T-cell (primary cell): ENCODE results near the gene RGS17. TPM values are rescaled to one million over a fixed set of nuclear protein-coding genes. Genes with fewer than 3 reads are reported as not detected.

ENCODE experiments used
- ATAC-seq, 4 experiments: fragments of 200-7000 bp in 3 of 4; fragments of 150-1000 bp in 1 of 4; cut with Tn5 transposase; replicated peaks in 1 of 4; 1 replicate in 3 of 4; 2 replicates in 1 of 4; pipeline ENCODE4 v1.10.0; 2021; ENCODE audit warnings: moderate library complexity in 3 of 4, mild to moderate bottlenecking in 2 of 4, moderate number of reproducible peaks in 1 of 4
- CTCF ChIA-PET, 2 donors: fragments of 300-600 bp; sonication (Branson Sonifier 250); formaldehyde crosslinking; loops; one replicate each; lab custom pipeline; 2022; ENCODE audit warnings: antibody characterized with exemption in 2 of 2; lab: Charles Lee
- POLR2A ChIA-PET, 2 donors: fragments of 300-600 bp; sonication (Branson Sonifier 250); formaldehyde crosslinking; loops; one replicate each; lab custom pipeline; 2022; ENCODE audit warnings: antibody characterized with exemption in 2 of 2; lab: Charles Lee
- DNase-seq, 35 experiments: peaks; one replicate each; pipeline versions ENCODE4 v3.0.0 to v3.0.0-alpha.2; 2013 to 2023
- H3K27ac ChIP-seq: one replicate; pipeline ENCODE4 v1.5.1; 2013; ENCODE audit warnings: low read length
- H3K27me3 ChIP-seq, 2 experiments: replicated peaks in 1 of 2; 1 replicate in 1 of 2; 2 replicates in 1 of 2; pipeline versions ENCODE4 v1.6.1 to v1.7.0; 2013; ENCODE audit warnings: low read length in 1 of 2, mixed read lengths in 1 of 2; ENCODE audit not compliant: control insufficient read depth in 2 of 2, insufficient read depth in 2 of 2; ENCODE audit errors: extremely low read depth in 1 of 2
- H3K36me3 ChIP-seq, 2 donors: 1 replicate in 1 of 2; 2 replicates in 1 of 2; pipeline versions ENCODE4 v1.6.1 to v1.7.0; 2013; ENCODE audit warnings: low read length in 1 of 2; ENCODE audit not compliant: control insufficient read depth in 2 of 2, insufficient read depth in 1 of 2; ENCODE audit errors: extremely low read depth in 1 of 2
- H3K4me1 ChIP-seq, 2 experiments: 1 replicate in 1 of 2; 2 replicates in 1 of 2; pipeline versions ENCODE4 v1.6.1 to v1.7.0; 2013; ENCODE audit warnings: low read length in 2 of 2, mixed read lengths in 1 of 2; ENCODE audit not compliant: insufficient read depth in 2 of 2, control insufficient read depth in 1 of 2; ENCODE audit errors: extremely low read depth in 1 of 2
- H3K4me3 ChIP-seq, 2 donors: 1 replicate in 1 of 2; 2 replicates in 1 of 2; pipeline versions ENCODE4 v1.5.1 to v1.7.0; 2013; ENCODE audit warnings: mild to moderate bottlenecking in 2 of 2, low read length in 1 of 2, moderate library complexity in 1 of 2; ENCODE audit not compliant: control insufficient read depth in 1 of 2; ENCODE audit errors: extremely low read depth in 1 of 2
- H3K9me3 ChIP-seq: 2 replicates; pipeline ENCODE4 v1.7.0; 2013
- H3K27ac Mint-ChIP-seq, 2 donors: one replicate each; pipeline ENCODE4 v1.8.0; 2020 to 2021; ENCODE audit warnings: mild to moderate bottlenecking in 2 of 2, mixed read lengths in 2 of 2
- H3K27me3 Mint-ChIP-seq, 2 donors: one replicate each; pipeline ENCODE4 v1.8.0; 2021 to 2022; ENCODE audit warnings: mixed read lengths in 2 of 2
- H3K36me3 Mint-ChIP-seq: one replicate; pipeline ENCODE4 v1.8.0; 2021; ENCODE audit warnings: mixed read lengths
- H3K4me1 Mint-ChIP-seq, 3 donors: one replicate each; pipeline ENCODE4 v1.8.0; 2020 to 2022; ENCODE audit warnings: mixed read lengths in 3 of 3, mild to moderate bottlenecking in 1 of 3
- H3K4me3 Mint-ChIP-seq, 3 donors: one replicate each; pipeline ENCODE4 v1.8.0; 2020 to 2022; ENCODE audit warnings: mild to moderate bottlenecking in 3 of 3, mixed read lengths in 3 of 3, moderate library complexity in 3 of 3
- H3K9me3 Mint-ChIP-seq, 3 donors: one replicate each; pipeline ENCODE4 v1.8.0; 2020 to 2022; ENCODE audit warnings: mixed read lengths in 3 of 3
- WGBS: methylation state at CpG from one replicate; pipeline ENCODE4 v1.1.5; 2013; ENCODE audit warnings: missing lambda C conversion rate; ENCODE audit not compliant: insufficient coverage; 5-methylcytosine and 5-hydroxymethylcytosine counted together
- total RNA-seq, 35 experiments: library from RNA in 6 of 35; stranded (reverse) in 6 of 35; fragments of 120-200 nt in 1 of 35; gene quantifications; one replicate each; pipeline versions ENCODE4 v1.2.1 to v1.2.4 and lab custom pipeline; 2013 to 2026

Gene RGS17
- total RNA-seq, 5 donors from 2014 or later (not counting 1 experiment from before 2014, with no cell fraction given) = 0.09 to 0.30 TPM; not detected in 3

DNA sequence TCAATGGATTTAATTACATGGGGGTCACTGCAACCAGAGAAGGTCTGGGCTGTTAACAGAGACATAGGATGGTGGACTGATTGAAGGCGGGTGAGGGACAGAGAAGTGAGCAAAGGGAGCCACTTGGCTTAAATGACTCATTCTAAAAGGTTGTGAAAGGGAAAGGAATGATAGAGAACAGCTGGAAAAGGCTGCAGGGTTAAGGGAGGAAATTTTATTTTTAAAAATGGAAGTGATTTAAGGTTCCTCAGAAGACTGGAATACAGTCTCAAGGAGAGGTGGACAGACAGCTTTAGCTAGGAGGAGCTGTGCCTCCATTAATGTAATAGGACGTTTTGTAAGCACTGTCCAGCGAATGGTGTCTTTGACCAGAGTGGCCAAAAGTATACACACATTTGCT is 46.7 kb downstream of the RGS17 start:
- Histone ChIP-seq H3K27me3 (no peaks in the 10 kb centered on the region), H3K4me1 (no peaks in the 10 kb centered on the region), H3K4me3 (no peak overlapping the region), H3K27ac (no peak overlapping the region), H3K36me3 (no peaks in the 10 kb centered on the region), H3K9me3 (no peaks in the 10 kb centered on the region)
- DNase-seq = no peak
- no peak for ATAC-seq
- Mint-ChIP-seq H3K4me3 (no peak overlapping the region), H3K27me3 (peaks cover 11 to 38% of the 10 kb centered on the region in 2 donors), H3K27ac (no peak overlapping the region), H3K36me3 (no peaks in the 10 kb centered on the region), H3K4me1 (no peaks in the 10 kb centered on the region), H3K9me3 (no peaks in the 10 kb centered on the region)
- CTCF ChIA-PET = no interaction called here
- 86% methylated on average over 2 of the region's 3 CpGs for WGBS
- POLR2A ChIA-PET = no interaction called here

DNA sequence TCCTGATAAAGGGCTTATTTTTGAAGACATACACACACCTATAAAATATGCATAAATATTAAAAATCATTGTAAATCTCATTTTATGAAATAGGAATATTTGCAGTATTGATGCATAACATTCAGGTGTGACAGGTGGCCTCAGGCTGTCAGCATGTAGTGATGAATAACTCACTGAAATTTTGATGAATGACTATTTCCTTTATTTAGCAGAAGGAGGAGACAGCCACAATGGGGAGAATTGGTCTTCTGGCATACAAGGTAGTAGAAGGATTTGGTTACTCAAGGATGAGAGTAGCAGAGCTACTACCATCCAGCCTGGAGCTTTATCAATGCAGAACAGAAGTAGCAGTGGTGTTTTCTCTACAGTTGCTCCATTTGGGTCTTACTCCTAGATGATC is 47.2 kb downstream of the RGS17 start:
- POLR2A ChIA-PET = no interaction called here
- Mint-ChIP-seq H3K4me3 (no peak overlapping the region), H3K36me3 (no peaks in the 10 kb centered on the region), H3K27me3 (peaks cover 11 to 38% of the 10 kb centered on the region in 2 donors), H3K27ac (no peak overlapping the region), H3K4me1 (no peaks in the 10 kb centered on the region), H3K9me3 (no peaks in the 10 kb centered on the region)
- DNase-seq (no peak), ATAC-seq (no peak)
- Histone ChIP-seq H3K27ac (no peak overlapping the region), H3K4me1 (no peaks in the 10 kb centered on the region), H3K27me3 (no peaks in the 10 kb centered on the region), H3K9me3 (no peaks in the 10 kb centered on the region), H3K4me3 (no peak overlapping the region), H3K36me3 (no peaks in the 10 kb centered on the region)
- CTCF ChIA-PET = no interaction called here

DNA sequence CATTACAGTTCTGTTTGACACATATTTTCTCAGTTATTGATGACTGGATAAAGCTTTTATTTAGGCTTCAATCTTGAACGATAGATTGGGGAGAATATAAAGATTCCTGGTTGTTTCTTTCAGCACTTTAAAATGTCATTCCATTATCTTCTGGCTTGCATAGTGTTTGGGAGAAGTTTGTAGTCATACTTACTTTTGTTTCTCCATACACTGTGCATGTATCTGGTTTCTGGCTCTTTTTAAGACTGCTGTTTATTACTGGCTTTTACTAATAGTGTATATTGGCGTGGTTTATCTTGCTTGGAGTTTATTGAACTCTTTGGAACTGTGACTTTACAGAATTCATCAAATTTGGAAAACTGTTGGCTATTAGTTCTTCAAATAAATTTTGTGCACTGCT is 49.2 kb downstream of the RGS17 start:
- no peak overlapping the region for H3K27ac ChIP-seq
- Mint-ChIP-seq H3K4me1 (no peaks in the 10 kb centered on the region), H3K27ac (no peak overlapping the region), H3K36me3 (no peaks in the 10 kb centered on the region), H3K4me3 (no peak overlapping the region), H3K9me3 (no peaks in the 10 kb centered on the region), H3K27me3 (peaks cover 11 to 36% of the 10 kb centered on the region in 2 donors)
- DNase-seq (no peak), ATAC-seq (no peak)
- no peaks in the 10 kb centered on the region for H3K36me3 ChIP-seq
- H3K4me1 ChIP-seq = no peaks in the 10 kb centered on the region
- CTCF ChIA-PET = no interaction called here
- POLR2A ChIA-PET = no interaction called here
- H3K9me3 ChIP-seq = no peaks in the 10 kb centered on the region
- 80% methylated on average over 1 of the region's 2 CpGs for WGBS
- H3K27me3 ChIP-seq = no peaks in the 10 kb centered on the region
- H3K4me3 ChIP-seq = no peak overlapping the region

DNA sequence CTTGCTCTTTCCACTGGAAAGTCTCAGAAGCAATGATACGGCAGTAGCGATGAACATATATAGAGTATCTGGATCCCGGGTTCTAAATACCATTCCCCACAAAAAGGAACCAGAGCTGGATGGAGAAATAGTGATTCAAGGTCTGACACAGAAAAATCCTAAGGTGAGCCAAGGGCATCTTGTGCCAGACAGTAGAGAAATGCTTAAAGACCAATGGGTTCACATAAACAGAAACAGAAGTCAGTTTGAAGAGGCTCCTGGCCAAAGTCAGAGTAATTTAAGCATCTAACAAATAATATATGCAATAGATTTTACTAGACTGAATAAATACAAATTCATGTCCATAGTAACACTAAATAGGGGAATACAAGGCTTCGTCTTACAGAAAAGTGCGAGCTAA is 54.7 kb downstream of the RGS17 start:
- Mint-ChIP-seq H3K9me3 (no peaks in the 10 kb centered on the region), H3K4me1 (no peaks in the 10 kb centered on the region), H3K4me3 (no peak overlapping the region), H3K27ac (no peak overlapping the region), H3K36me3 (no peaks in the 10 kb centered on the region), H3K27me3 (peaks cover 2 to 18% of the 10 kb centered on the region in 2 donors)
- H3K4me1 ChIP-seq = no peaks in the 10 kb centered on the region
- WGBS = no CpG with 5 or more reads among the region's 5 CpGs
- DNase-seq (no peak), ATAC-seq (no peak)
- CTCF ChIA-PET = no interaction called here
- H3K36me3 ChIP-seq = no peaks in the 10 kb centered on the region
- no peak overlapping the region for H3K27ac ChIP-seq
- no peaks in the 10 kb centered on the region for H3K27me3 ChIP-seq
- no peaks in the 10 kb centered on the region for H3K9me3 ChIP-seq
- POLR2A ChIA-PET = no interaction called here
- no peak overlapping the region for H3K4me3 ChIP-seq

DNA sequence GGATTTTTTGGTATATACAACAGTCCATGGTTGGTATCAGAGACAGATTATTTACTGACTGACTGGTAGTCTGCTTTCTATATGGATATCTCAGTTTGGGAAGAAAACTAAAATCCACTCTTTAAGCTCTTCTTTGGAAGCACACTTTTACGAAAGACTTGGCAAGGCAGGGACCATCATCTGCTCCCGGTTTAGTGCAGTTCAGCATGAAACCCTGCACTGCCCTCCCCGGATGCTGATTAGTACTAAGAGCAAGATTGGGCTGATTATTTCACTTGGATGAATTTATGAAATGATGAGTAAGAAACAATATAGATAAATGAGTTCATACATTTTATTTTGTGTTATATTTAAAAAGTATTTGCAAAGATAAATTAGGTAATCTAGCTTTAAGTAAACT is 56.3 kb downstream of the RGS17 start:
- WGBS = 90% methylated on average over 2 of the region's 3 CpGs
- H3K27me3 ChIP-seq = no peaks in the 10 kb centered on the region

DNA sequence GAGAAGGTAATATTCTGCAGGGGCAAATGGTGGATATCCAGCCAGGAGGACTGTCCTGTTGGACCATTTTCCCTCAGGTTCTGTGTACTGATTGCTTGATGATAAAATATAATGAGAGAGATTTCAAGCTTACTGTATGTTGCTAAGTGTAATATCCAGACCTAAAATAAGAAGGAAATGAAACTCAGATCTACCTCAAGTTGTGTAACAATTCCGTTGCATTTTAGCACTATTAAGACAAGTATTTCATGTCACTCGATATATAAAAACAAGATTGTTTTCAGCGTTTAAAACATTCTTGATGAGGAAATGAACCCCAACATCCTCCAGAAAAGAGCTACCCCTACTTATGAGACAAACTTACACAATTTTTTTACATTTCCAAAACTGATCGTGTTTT is 57.2 kb downstream of the RGS17 start:
- no peaks in the 10 kb centered on the region for H3K4me1 ChIP-seq
- 80% methylated on average over 1 of the region's 4 CpGs for WGBS
- Mint-ChIP-seq H3K4me1 (no peaks in the 10 kb centered on the region), H3K4me3 (no peak overlapping the region), H3K27ac (no peak overlapping the region), H3K9me3 (no peaks in the 10 kb centered on the region), H3K27me3 (peaks cover 0 to 13% of the 10 kb centered on the region in 2 donors), H3K36me3 (no peaks in the 10 kb centered on the region)
- no peak overlapping the region for H3K4me3 ChIP-seq
- no peaks in the 10 kb centered on the region for H3K9me3 ChIP-seq
- no peak overlapping the region for H3K27ac ChIP-seq
- DNase-seq (no peak), ATAC-seq (no peak)
- H3K36me3 ChIP-seq = no peaks in the 10 kb centered on the region
- CTCF ChIA-PET = no interaction called here
- H3K27me3 ChIP-seq = no peaks in the 10 kb centered on the region
- POLR2A ChIA-PET = no interaction called here

More for the DNA sequence above, 56.3 kb downstream of the RGS17 start:
- Mint-ChIP-seq H3K27me3 (peaks cover 0 to 13% of the 10 kb centered on the region in 2 donors), H3K4me3 (no peak overlapping the region), H3K4me1 (no peaks in the 10 kb centered on the region), H3K36me3 (no peaks in the 10 kb centered on the region), H3K27ac (no peak overlapping the region), H3K9me3 (no peaks in the 10 kb centered on the region)
- DNase-seq (no peak), ATAC-seq (no peak)
- no peak overlapping the region for H3K4me3 ChIP-seq
- ChIA-PET CTCF (no interaction called here), POLR2A (no interaction called here)
- H3K27ac ChIP-seq = no peak overlapping the region
- no peaks in the 10 kb centered on the region for H3K9me3 ChIP-seq
- no peaks in the 10 kb centered on the region for H3K4me1 ChIP-seq
- no peaks in the 10 kb centered on the region for H3K36me3 ChIP-seq

DNA sequence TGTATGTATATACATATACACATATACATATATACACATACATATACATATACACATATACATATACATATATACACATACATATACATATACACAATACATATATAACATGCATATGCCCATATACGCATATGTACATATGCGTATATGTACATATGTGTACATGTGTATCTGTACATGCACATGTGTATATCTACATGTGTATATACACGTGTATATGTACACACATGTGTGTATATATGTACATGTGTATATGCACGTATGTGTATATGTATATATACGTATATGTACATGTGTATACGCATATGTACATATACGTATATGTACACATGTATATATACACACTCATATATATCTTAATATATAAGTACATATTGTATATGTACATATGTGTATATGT is 60.3 kb downstream of the RGS17 start:
- H3K4me3 ChIP-seq = no peak overlapping the region
- H3K27me3 ChIP-seq = no peaks in the 10 kb centered on the region
- Mint-ChIP-seq H3K36me3 (no peaks in the 10 kb centered on the region), H3K27ac (no peak overlapping the region), H3K4me1 (no peaks in the 10 kb centered on the region), H3K4me3 (no peak overlapping the region), H3K27me3 (peaks cover 0 to 15% of the 10 kb centered on the region in 2 donors), H3K9me3 (peaks cover 0 to 4% (median 4%) of the 10 kb centered on the region in 3 donors)
- POLR2A ChIA-PET = no interaction called here
- ATAC-seq = no peak
- no peaks in the 10 kb centered on the region for H3K4me1 ChIP-seq
- no CpG with 5 or more reads among the region's 7 CpGs for WGBS
- CTCF ChIA-PET = no interaction called here
- H3K27ac ChIP-seq = no peak overlapping the region
- no peaks in the 10 kb centered on the region for H3K36me3 ChIP-seq
- DNase-seq = no peak
- H3K9me3 ChIP-seq = no peaks in the 10 kb centered on the region
